Erythroblast (primary cell): ENCODE results near the gene ARTN.

Experiments used
- DNase-seq, 2 experiments: peaks; one replicate each; lab custom pipeline; 2025; lab: John Stamatoyannopoulos, UW
- GATA1 ChIP-seq: IDR thresholded peaks from 2 replicates; pipeline ENCODE4 v1.6.1; 2011; ENCODE audit warnings: low read depth, mild to moderate bottlenecking, control low read depth, low read length, moderate library complexity
- POLR2A ChIP-seq: IDR thresholded peaks from 2 replicates; pipeline ENCODE4 v1.6.1; 2011; ENCODE audit warnings: mild to moderate bottlenecking, low read length

The ARTN gene

DNA sequence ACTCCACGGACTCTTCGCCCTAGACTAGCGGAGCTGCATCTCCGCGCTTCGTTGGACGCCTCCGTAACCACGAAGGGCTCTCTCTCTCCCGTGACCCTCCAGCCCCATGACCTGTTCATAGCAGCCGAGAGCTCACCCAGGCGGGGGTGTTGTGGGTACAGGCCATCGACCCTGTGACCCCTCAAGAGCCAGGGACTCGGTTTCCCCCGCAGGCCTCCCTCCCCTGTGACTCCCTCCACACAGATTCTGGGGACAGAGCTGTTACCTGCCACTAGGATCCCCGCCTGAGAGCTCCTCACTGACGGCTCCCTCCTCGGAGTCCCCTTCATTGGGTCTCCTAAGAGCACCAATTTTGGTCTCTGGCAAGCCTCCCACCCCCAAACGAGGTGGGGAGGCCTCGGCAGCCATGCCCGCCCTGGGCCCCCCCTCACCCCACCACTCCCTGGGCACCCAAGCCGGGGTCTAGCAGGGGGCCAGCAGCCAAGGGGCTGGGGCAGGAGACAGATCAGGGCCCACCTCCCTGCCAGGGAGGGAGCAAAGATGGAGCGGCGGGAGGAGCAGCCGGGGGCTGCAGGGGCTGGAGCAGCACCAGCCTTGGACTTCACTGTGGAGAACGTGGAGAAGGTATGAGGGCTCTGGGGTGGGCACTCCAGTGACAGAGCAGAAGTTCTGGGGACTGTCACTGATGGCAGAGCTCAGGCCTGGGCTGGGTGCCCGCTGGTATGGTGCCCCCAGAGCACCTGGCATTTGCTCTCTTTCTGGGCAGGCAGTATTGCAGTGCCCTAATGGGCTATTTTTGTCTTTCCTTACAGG lies 13.7 kb downstream of the ARTN start:
- no peak for DNase-seq
- TF ChIP-seq POLR2A (peak; percentile 60), GATA1 (no peak)

DNA sequence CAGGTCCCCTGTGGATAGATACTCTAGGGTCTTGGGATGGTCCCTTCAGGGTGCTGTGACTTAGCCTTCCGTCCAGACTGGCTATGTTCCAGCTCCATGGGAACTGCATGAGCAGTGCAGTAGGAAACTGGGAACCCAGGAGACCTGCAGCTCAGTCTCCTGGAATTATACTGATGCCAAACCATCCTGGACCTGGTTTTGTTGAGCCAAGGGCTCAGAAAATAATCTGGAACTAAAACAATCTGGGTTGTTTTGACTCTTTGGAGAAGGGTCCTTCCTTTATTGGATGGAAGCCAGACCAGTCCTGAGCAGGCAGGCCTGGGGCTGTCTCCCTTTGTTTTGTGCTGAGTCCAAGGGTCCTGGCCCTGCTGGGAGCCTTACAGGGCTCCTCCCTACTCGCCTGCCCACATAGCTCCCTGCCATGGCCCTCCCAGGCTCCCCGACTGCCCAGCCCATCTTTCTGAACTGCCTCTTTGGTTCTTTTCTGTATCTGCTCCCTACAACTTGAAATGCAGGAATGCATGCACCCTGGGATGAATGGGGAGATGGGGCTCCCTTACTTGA lies 14.4 kb downstream of the ARTN start:
- no peak for DNase-seq

GRCh38 chr1:43949678-43950077 lies 16.1 kb downstream of the ARTN start:
- TF ChIP-seq GATA1 (no peak), POLR2A (no peak)
- no peak for DNase-seq

More for the DNA sequence above, 14.4 kb downstream of the ARTN start:
- TF ChIP-seq GATA1 (no peak), POLR2A (no peak)

GRCh38 chr1:43951021-43951985 lies 17.7 kb downstream of the ARTN start:
- TF ChIP-seq GATA1 (no peak), POLR2A (no peak)
- DNase-seq: no peak

- TF ChIP-seq GATA1 (no peak), POLR2A (no peak)
- DNase-seq: peak; percentile 74 to 77
Observed at GRCh38 chr1:43952731-43953346, 19.2 kb downstream of the ARTN start.

DNA sequence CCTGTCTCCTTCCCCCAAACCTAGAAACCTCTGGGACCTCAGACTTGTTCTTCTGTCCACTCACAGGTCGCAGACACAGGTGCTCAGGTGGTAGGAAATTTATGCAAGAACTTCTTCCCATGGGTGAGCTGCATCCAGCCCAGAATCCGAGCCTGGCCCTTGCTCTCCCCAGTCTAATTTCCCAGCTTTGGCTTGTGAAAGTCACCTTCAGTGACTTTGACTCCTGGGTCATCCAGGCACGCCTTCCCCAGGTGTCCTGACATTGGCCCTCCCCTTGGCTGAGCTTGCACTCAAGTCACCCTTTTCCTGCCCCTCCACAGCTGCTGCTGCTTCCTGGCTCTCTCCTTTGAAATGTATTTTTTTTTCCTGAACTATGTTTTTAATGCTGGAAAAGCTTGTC lies 19.8 kb downstream of the ARTN start:
- no peak for DNase-seq
- TF ChIP-seq GATA1 (no peak), POLR2A (no peak)

DNA sequence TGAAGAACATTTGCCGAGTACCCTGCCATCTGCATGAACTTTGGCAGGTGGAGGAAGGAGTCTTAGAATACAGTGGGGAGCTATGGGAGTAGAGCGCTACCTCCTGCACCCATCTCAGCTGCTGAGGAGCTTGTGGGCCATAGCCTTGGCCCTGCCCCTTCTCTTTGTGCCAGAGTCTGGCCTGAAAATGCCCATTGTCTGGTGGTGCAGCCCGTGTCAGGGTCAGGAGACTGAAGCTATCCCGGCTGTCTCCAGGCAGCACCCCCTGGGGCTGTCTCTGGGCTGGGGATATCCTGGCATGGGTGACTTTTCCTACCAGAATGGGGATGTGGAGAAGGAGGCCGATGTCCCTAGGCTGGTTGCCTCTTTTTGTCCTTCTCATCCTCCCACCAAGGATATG lies 20.4 kb downstream of the ARTN start:
- no peak for DNase-seq
- no peak for TF ChIP-seq POLR2A

- no peak for TF ChIP-seq GATA1
- no peak for TF ChIP-seq POLR2A
- DNase-seq: no peak
Observed at GRCh38 chr1:43956234-43956633, 22.6 kb downstream of the ARTN start.

DNA sequence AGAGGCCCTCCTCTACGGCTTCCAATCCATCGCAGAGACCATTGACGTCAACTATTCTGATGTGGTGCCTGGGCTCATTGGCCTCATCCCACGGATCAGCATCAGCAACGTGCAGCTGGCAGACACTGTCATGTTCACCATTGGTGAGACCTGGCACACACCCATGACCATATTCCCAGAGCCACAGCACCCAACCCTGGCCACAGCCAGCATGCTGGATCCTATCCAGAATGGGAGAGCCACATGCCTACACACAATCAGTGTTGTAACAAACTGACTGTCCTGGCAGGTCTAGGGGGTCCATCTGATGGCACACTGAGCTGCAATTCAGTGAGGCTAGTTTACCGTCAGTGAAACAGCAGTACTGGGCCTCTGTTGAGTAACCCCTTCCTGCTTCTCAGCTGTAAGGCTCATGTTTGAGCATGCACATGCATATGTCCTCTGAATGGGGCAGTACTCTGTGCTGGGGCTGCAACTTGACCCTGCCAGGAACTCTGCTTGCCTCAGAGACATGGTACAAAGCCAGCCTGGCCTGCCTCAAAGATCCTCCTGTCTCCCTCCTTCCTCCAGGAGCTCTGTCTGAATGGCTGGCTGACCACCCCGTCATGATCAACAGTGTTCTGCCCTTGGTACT lies 23.9 kb downstream of the ARTN start:
- no peak for TF ChIP-seq POLR2A
- no peak for TF ChIP-seq GATA1
- DNase-seq: no peak

DNA sequence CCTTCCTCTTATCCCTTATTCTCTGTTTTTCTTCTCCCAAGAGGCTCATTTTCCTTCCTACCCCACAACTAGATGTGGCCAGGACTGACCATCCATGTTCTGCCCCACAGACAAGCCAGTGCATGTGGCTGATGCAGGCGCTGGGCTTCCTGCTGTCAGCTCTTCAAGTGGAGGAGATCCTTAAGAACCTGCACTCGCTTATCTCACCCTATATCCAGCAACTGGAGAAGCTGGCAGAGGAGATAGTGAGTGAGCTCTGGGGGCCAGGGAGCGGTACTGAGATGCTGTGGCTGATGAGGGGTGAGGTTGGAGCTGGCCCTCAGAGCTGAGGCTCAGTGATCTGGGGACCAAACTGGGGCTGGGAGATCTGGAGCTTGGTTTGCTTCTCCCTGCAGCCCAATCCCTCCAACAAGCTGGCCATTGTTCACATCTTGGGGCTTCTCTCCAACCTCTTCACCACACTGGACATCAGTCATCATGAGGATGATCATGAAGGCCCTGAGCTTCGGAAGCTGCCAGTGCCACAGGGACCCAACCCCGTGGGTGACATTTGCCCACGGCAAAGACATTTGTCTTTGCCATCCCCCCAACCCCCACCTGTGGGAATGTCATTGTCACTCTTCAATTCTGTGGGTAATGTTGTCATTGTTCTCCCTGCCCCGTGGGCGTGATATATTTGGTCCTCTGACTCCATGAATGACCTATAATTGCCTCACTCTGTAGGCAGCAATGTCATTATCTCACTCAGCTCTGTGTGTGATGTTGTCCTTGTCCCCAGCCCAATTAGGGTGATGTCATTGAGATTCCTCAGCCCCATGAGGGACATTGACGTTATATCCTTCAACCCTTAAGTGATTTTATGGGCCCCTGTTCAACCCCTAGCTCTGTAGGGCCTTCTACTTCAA lies 25.0 kb downstream of the ARTN start:
- TF ChIP-seq GATA1: peak; percentile 76
- TF ChIP-seq POLR2A: no peak
- DNase-seq: peak; percentile 87 to 93

- no peak for DNase-seq
- TF ChIP-seq GATA1 (no peak), POLR2A (no peak)
Observed at GRCh38 chr1:43960798-43961197, 27.2 kb downstream of the ARTN start.

- no peak for DNase-seq
- TF ChIP-seq GATA1 (no peak), POLR2A (no peak)
Observed at GRCh38 chr1:43961692-43962091, 28.1 kb downstream of the ARTN start.

DNA sequence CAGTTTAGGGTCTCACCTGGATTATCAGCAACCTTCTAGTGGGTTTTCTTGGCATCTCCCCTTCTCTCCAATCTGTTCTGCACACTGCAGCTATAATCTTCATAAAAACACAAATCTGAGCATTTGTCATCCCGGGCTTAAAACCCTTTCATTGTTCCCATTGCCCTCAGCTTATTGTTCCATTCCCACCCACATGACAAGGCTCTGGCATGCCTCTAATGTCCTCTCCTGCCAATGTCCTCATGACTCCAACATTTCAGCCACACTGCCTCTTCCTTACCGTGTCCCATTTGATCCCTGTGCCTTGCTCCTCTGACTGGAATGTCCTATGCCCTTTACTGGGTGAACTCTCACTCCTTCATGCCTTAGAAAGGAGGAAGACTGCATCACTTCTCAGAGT lies 28.7 kb downstream of the ARTN start:
- no peak for TF ChIP-seq POLR2A
- TF ChIP-seq GATA1: no peak
- DNase-seq: no peak
